LNCAP (cell line): Measurements from ENCODE around the gene ZNF408.

ENCODE experiments used
- CTCF ChIP-seq: fragments of 450-650 bp; IDR thresholded peaks from 2 replicates; pipeline ENCODE4 v1.5.1; 2017; ENCODE audit warnings: mild to moderate bottlenecking

ZNF408 gene

GRCh38 chr11:46747150-46747549 lies 46.3 kb downstream of the ZNF408 start:
- no peak for TF ChIP-seq CTCF
